A673 (cell line): ENCODE data around the gene HSD17B13. TPM values are rescaled to one million over a fixed set of nuclear protein-coding genes. Genes with fewer than 3 reads are reported as not detected.

Source experiments
- Bru-seq: library from RNA; stranded (reverse); fragments of 400-500 nt; gene quantifications from one replicate; lab custom pipeline; 2021; lab: Mats Ljungman, UMichigan
- BruChase-seq, 2 experiments: library from RNA; stranded (reverse); fragments of 400-500 nt; gene quantifications; one replicate each; lab custom pipeline; 2021; lab: Mats Ljungman, UMichigan
- BruUV-seq: library from RNA; stranded (reverse); fragments of 400-500 nt; replicated peaks from 2 replicates; lab custom pipeline; 2021; lab: Mats Ljungman, UMichigan
- CTCF ChIA-PET: fragments of 300-600 bp; sonication (Branson Sonifier 250); formaldehyde crosslinking; loops from one replicate; lab custom pipeline; 2022; ENCODE audit warnings: antibody characterized with exemption; lab: Charles Lee
- POLR2A ChIA-PET: fragments of 300-600 bp; sonication (Branson Sonifier 250); formaldehyde crosslinking; loops from one replicate; lab custom pipeline; 2022; ENCODE audit warnings: antibody characterized with exemption; ENCODE audit not compliant: low non-redundant PET; lab: Charles Lee
- DNase-seq: peaks from one replicate; pipeline ENCODE4 v3.0.0-alpha.2; 2015; ENCODE audit warnings: low spot score
- H3K27ac ChIP-seq: fragments of 200-600 bp; sonication (generic); 2 replicates; pipeline ENCODE4 v1.5.1; 2016; ENCODE audit warnings: mixed run types, low read depth, mild to moderate bottlenecking, mixed read lengths, antibody characterized with exemption, low read length; ENCODE audit not compliant: poor library complexity, severe bottlenecking
- H3K27me3 ChIP-seq: fragments of 200-600 bp; sonication (generic); replicated peaks from 2 replicates; pipeline ENCODE4 v1.6.1; 2017; ENCODE audit warnings: mixed run types, low read depth, mild to moderate bottlenecking, mixed read lengths, antibody characterized with exemption, low read length; ENCODE audit not compliant: insufficient read depth, poor library complexity
- H3K36me3 ChIP-seq: fragments of 200-600 bp; sonication (generic); 2 replicates; pipeline ENCODE4 v1.6.1; 2016; ENCODE audit warnings: mixed run types, mild to moderate bottlenecking, mixed read lengths, antibody characterized with exemption, low read length; ENCODE audit not compliant: insufficient read depth, poor library complexity, severe bottlenecking
- H3K4me1 ChIP-seq: fragments of 200-600 bp; sonication (generic); 2 replicates; pipeline ENCODE4 v1.6.1; 2017; ENCODE audit warnings: mixed run types, mild to moderate bottlenecking, mixed read lengths, antibody characterized with exemption, low read length; ENCODE audit not compliant: insufficient read depth, poor library complexity, severe bottlenecking
- H3K4me3 ChIP-seq: fragments of 200-600 bp; sonication (generic); 2 replicates; pipeline ENCODE4 v1.5.1; 2016; ENCODE audit warnings: low read depth, mixed run types, mild to moderate bottlenecking, mixed read lengths, low read length; ENCODE audit not compliant: poor library complexity, severe bottlenecking
- H3K9me3 ChIP-seq: fragments of 200-600 bp; sonication (generic); 2 replicates; pipeline ENCODE4 v1.6.1; 2016; ENCODE audit warnings: mixed run types, low read depth, mild to moderate bottlenecking, mixed read lengths, antibody characterized with exemption, low read length; ENCODE audit not compliant: poor library complexity, severe bottlenecking
- EZH2 ChIP-seq: fragments of 200-600 bp; sonication (generic); IDR thresholded peaks from 2 replicates; pipeline ENCODE4 v1.6.1; 2017; ENCODE audit warnings: borderline replicate concordance, low read depth, mild to moderate bottlenecking, mixed read lengths, antibody characterized with exemption, low read length; ENCODE audit not compliant: poor library complexity, severe bottlenecking
- intact Hi-C: fragments of 100-400 bp; cut with micrococcal nuclease; formaldehyde crosslinking; loops from one replicate; pipeline ENCODE4 v1.10.0; 2022; ENCODE audit not compliant: unreplicated experiment
- long read RNA-seq: library from polyadenylated mRNA; stranded (forward); transcript quantifications from one replicate; pipeline ENCODE4 v2.0.0, GENCODE V29; 2022
- total RNA-seq: library from RNA; stranded (reverse); gene quantifications from 2 replicates; pipeline ENCODE4 v1.2.3, GENCODE V29; 2021
- TF ChIP-seq, protein P1 (sequence below): fragments of 300-800, 200-600 bp; sonication (generic); conservative IDR thresholded peaks from 2 replicates; pipeline ENCODE4 v1.5.1; 2017; ENCODE audit warnings: low read depth, mild to moderate bottlenecking, antibody characterized with exemption, low read length, moderate library complexity, mixed read lengths

The HSD17B13 gene, protein sequence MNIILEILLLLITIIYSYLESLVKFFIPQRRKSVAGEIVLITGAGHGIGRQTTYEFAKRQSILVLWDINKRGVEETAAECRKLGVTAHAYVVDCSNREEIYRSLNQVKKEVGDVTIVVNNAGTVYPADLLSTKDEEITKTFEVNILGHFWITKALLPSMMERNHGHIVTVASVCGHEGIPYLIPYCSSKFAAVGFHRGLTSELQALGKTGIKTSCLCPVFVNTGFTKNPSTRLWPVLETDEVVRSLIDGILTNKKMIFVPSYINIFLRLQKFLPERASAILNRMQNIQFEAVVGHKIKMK
- total RNA-seq = not detected in 2 replicates
- percentile 17 among the genes with signal in this experiment for Bru-seq, nascent RNA
- BruChase-seq, experiment 1, labeled RNA remaining after a 2-hour chase = percentile 30 among the genes with signal in this experiment
- BruChase-seq, experiment 2, labeled RNA remaining after a 6-hour chase = percentile 27 among the genes with signal in this experiment
- long read RNA-seq = 0 reads

DNA sequence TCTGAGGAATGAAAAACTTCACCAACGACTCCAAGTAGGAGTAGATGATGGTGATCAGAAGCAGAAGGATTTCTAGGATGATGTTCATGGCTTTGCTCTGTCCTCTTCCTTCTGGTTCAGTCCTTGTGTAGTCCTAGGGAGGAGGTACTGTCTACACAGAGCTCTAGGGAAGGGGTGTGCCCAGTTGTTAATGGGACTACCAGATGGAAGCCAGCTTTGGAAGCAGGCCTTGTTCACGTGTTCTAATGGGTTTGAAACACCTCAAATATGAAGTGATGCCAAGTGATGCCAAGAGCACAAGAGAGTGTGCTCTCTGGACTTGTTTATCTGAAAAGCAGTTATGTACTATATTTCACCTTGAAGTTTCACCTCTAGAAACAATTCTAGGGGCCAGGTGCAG, at the start of gene HSD17B13:
Gene HSD17B13, minus strand, starts transcription at position 129 of the 400 bp plus-strand sequence. Its CDS starts 41 bp downstream, at position 88.
- intact Hi-C loops = no loop called here
- no peak within 1 kb of the TSS for H3K27ac ChIP-seq
- no peaks in the 10 kb centered on the region for H3K36me3 ChIP-seq
- no peaks in the 10 kb centered on the region for H3K9me3 ChIP-seq
- POLR2A ChIA-PET = no interaction called here
- CTCF ChIA-PET = no interaction called here
- H3K27me3 ChIP-seq = no peaks in the 10 kb centered on the region
- no TSS peak for BruUV-seq
- TF ChIP-seq, protein P1, sequence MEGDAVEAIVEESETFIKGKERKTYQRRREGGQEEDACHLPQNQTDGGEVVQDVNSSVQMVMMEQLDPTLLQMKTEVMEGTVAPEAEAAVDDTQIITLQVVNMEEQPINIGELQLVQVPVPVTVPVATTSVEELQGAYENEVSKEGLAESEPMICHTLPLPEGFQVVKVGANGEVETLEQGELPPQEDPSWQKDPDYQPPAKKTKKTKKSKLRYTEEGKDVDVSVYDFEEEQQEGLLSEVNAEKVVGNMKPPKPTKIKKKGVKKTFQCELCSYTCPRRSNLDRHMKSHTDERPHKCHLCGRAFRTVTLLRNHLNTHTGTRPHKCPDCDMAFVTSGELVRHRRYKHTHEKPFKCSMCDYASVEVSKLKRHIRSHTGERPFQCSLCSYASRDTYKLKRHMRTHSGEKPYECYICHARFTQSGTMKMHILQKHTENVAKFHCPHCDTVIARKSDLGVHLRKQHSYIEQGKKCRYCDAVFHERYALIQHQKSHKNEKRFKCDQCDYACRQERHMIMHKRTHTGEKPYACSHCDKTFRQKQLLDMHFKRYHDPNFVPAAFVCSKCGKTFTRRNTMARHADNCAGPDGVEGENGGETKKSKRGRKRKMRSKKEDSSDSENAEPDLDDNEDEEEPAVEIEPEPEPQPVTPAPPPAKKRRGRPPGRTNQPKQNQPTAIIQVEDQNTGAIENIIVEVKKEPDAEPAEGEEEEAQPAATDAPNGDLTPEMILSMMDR = no peak
- no peak for TF ChIP-seq EZH2
- no peak within 1 kb of the TSS for H3K4me3 ChIP-seq
- H3K4me1 ChIP-seq = no peaks in the 10 kb centered on the region
- DNase-seq = no peak

GRCh38 chr4:87370068-87370467, 47.4 kb upstream of the HSD17B13 start:
- ChIA-PET POLR2A (no interaction called here), CTCF (no interaction called here)
- TF ChIP-seq EZH2 = no peak
- TF ChIP-seq, protein P1 = no peak
- H3K4me1 ChIP-seq = no peaks in the 10 kb centered on the region
- DNase-seq = no peak
- BruUV-seq = no TSS peak
- H3K36me3 ChIP-seq = no peaks in the 10 kb centered on the region
- H3K27ac ChIP-seq = no peak overlapping the region
- intact Hi-C loops = no loop called here
- H3K9me3 ChIP-seq = no peaks in the 10 kb centered on the region
- H3K27me3 ChIP-seq = no peaks in the 10 kb centered on the region
- H3K4me3 ChIP-seq = no peak overlapping the region

DNA sequence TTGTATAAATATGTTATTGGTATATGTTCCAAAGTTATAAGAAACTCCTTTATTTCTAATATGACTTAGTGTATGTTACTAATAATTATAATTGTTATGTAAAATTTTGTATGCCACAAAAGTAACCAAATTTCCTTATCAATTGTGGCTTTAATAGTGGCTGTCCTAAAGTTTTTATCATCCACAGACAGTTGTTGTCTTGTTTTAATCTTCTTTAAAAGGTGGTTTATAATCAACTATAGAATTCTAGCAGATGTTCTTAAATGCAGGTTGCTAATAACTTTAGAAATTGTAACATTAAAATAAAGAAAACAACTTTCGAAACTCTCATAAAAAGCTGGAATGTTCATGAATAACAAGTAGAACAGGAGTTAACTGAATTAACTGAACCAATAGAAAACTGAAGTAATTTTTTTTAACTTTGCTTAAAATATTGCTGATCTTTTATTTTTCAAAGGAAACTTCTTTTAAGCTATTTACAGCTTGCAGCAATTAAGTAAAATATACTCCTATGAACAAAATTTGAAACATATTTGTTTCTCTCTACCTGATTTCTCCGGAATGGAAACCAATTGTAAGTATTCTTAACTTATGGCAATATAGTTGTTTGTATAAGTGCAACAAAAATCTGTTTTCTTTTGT, 44.0 kb upstream of the HSD17B13 start:
- no peak overlapping the region for H3K27ac ChIP-seq
- DNase-seq = no peak
- POLR2A ChIA-PET = no interaction called here
- H3K4me3 ChIP-seq = no peak overlapping the region
- no peaks in the 10 kb centered on the region for H3K9me3 ChIP-seq
- BruUV-seq = no TSS peak
- intact Hi-C loops = no loop called here
- no peaks in the 10 kb centered on the region for H3K36me3 ChIP-seq
- TF ChIP-seq, protein P1 = no peak
- no peak for TF ChIP-seq EZH2
- CTCF ChIA-PET = no interaction called here
- H3K27me3 ChIP-seq = no peaks in the 10 kb centered on the region
- H3K4me1 ChIP-seq = no peaks in the 10 kb centered on the region
